Choroid plexus epithelial cell (primary cell): ENCODE results near the gene PCDHGA10.

Experiments used
- DNase-seq: peaks from one replicate; pipeline ENCODE4 v3.0.0-alpha.2; 2010; ENCODE audit warnings: low read depth
- H3K4me3 ChIP-seq: 2 replicates; pipeline ENCODE4 v1.5.1; 2011; ENCODE audit warnings: low read depth, mild to moderate bottlenecking, control low read depth, low read length, moderate library complexity
- TF ChIP-seq, protein P1 (sequence below): conservative IDR thresholded peaks from 2 replicates; pipeline ENCODE4 v1.5.1; 2011; ENCODE audit warnings: low read depth, mild to moderate bottlenecking, control low read depth, inconsistent platforms, low read length, moderate library complexity

The PCDHGA10 gene

DNA sequence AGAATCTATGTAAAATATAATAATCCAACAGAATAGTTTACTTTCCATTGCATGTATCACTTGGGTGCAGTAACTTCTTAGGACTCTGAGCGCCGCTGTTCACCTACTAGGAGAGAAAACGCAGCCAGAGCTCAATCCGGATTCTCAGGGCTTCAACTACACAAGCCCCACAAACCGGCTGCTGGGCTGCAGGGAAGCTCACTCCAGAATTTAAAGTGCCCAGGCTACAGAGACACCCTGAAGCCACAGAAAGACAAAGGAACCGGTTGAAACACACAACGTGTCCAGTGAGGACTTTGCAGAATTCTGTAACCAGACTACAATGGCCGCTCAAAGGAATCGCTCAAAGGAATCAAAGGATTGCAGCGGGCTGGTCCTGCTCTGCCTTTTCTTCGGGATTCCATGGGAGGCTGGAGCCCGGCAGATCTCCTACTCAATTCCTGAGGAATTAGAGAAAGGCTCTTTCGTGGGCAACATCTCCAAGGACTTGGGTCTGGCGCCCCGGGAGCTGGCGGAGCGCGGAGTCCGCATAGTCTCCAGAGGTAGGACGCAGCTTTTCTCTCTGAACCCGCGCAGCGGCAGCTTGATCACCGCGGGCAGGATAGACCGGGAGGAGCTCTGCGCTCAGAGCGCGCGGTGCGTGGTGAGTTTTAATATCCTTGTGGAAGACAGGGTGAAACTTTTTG is at the start of gene PCDHGA10:
Gene PCDHGA10 (plus strand): TSS at position 134 of the 686 bp plus-strand sequence. CDS start 189 bp downstream, at position 323.
- DNase-seq, result peak; percentile 83
- TF ChIP-seq, protein P1, sequence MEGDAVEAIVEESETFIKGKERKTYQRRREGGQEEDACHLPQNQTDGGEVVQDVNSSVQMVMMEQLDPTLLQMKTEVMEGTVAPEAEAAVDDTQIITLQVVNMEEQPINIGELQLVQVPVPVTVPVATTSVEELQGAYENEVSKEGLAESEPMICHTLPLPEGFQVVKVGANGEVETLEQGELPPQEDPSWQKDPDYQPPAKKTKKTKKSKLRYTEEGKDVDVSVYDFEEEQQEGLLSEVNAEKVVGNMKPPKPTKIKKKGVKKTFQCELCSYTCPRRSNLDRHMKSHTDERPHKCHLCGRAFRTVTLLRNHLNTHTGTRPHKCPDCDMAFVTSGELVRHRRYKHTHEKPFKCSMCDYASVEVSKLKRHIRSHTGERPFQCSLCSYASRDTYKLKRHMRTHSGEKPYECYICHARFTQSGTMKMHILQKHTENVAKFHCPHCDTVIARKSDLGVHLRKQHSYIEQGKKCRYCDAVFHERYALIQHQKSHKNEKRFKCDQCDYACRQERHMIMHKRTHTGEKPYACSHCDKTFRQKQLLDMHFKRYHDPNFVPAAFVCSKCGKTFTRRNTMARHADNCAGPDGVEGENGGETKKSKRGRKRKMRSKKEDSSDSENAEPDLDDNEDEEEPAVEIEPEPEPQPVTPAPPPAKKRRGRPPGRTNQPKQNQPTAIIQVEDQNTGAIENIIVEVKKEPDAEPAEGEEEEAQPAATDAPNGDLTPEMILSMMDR, result peak; percentile 75

DNA sequence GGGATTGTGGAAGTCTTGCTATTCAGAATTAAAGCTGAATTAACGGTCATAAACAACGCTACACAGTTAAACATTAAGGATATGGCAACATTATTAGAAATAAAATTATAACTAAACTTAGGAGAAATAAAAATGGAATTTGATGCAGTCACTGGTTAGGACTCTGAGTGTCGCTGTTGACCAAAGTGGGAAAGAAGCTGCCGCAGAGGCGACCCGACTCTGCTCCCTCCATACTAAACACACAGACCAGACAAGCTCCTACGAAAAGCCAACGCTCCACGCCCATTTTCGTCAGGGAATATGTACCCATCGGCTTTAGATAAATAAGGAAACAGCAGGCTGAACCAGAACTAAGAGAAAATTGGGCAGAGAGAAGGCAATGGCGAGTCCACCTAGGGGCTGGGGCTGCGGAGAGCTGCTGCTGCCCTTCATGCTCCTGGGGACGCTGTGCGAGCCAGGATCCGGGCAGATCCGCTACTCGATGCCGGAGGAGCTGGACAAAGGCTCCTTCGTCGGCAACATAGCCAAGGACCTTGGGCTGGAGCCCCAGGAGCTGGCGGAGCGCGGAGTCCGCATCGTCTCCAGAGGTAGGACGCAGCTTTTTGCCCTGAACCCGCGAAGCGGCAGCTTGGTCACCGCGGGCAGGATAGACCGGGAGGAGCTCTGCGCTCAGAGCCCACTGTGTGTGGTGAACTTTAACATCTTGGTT is 48.7 kb upstream of the PCDHGA10 start, which contains the start of gene PCDHGA5:
Gene PCDHGA5 (plus strand): TSS at position 211 of the 709 bp plus-strand sequence. CDS start 169 bp downstream, at position 380.
- TF ChIP-seq, protein P1, result peak; percentile 4
- H3K4me3 ChIP-seq, result no peak within 1 kb of the TSS
- DNase-seq, result no peak

More for the DNA sequence above, at the start of gene PCDHGA10:
- peak within 1 kb of the TSS; percentile 57 for H3K4me3 ChIP-seq

DNA sequence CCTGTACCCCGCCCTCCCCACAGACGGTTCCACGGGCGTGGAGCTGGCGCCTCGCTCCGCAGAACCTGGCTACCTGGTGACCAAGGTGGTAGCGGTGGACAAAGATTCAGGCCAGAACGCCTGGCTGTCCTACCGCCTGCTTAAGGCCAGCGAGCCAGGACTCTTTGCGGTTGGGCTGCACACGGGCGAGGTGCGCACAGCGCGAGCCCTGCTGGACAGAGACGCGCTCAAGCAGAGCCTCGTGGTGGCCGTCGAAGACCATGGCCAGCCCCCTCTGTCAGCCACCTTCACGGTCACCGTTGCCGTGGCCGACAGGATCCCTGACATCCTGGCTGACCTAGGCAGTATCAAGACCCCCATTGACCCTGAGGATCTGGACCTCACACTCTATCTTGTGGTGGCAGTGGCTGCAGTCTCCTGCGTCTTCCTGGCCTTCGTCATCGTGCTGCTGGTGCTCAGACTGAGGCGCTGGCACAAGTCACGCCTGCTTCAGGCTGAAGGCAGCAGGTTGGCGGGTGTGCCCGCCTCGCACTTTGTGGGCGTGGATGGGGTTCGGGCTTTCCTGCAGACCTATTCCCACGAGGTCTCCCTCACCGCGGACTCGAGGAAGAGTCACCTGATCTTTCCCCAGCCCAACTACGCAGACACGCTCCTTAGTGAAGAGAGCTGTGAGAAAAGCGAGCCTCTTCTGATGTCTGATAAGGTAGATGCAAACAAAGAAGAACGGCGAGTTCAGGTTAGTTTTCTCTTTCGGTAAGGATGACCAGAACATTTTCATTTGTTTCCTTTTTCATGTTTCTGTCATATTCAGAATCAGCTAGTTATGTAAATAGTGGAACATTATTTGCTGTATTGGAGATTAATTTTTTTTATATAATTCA is 46.5 kb upstream of the PCDHGA10 start:
- TF ChIP-seq, protein P1, result no peak
- DNase-seq, result no peak
- no peak overlapping the region for H3K4me3 ChIP-seq

DNA sequence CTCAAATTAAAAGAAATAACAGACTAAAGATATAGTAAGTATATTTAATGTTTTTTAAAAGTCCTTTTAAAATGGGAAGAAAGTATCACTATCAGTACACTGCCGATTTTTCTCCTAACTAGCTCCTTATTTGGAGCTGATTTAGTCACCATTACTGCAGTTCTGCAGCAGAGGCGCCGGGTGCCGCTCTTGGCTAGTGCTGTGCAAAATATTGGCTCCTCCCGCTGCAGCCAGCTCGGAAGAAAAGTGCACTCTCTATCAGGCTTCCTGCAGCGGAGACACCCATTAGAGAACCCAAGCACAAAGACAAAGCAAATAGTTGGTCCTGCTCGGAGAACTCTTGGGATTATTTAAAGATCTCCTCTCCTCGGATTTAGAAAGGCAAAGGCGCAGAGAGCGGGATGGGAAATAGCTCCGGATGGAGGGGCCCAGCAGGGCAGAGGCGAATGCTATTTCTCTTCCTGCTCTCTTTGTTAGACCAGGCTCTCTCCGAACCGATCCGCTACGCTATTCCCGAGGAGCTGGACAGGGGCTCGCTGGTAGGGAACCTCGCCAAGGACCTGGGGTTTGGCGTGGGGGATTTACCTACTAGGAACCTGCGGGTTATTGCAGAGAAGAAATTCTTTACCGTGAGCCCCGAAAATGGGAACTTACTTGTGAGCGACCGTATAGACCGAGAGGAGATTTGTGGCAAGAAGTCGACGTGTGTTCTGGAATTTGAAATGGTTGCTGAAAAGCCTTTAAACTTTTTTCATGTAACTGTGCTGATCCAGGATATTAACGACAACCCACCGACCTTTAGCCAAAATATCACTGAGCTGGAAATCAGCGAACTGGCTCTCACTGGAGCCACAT is 42.6 kb upstream of the PCDHGA10 start, which contains the start of gene PCDHGB3:
Gene PCDHGB3 (plus strand): TSS at position 249 of the 855 bp plus-strand sequence. CDS start 153 bp downstream, at position 402.
- TF ChIP-seq, protein P1, result peak; percentile 59
- peak; percentile 64 for DNase-seq
- H3K4me3 ChIP-seq, result peak within 1 kb of the TSS; percentile 37

DNA sequence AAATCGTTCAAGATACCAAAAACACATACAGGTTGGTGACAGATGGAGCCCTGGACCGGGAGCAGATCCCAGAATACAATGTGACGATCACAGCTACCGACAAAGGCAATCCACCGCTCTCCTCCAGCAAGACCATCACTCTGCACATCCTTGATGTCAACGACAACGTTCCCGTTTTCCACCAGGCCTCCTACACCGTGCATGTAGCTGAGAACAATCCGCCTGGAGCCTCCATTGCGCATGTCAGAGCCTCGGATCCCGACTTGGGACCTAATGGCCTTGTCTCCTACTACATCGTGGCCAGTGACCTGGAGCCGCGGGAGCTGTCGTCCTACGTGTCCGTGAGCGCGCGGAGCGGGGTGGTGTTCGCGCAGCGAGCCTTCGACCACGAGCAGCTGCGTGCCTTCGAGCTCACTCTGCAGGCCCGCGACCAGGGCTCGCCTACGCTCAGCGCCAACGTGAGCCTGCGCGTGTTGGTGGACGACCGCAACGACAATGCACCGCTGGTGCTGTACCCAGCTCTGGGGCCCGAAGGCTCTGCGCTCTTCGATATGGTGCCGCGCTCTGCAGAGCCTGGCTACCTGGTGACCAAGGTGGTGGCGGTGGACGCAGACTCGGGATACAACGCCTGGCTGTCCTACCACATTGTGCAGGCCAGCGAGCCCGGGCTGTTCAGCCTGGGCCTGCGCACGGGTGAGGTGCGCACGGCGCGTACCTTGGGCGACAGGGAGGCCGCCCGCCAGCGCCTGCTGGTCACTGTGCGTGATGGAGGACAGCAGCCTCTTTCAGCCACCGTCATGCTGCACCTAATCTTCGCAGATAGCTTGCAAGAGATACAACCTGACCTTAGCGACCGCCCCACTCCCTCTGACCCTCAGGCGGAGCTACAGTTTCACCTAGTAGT is 41.0 kb upstream of the PCDHGA10 start:
- TF ChIP-seq, protein P1, result no peak
- no peak overlapping the region for H3K4me3 ChIP-seq
- no peak for DNase-seq
